GM23338 (cell line): ENCODE results near the gene DEFB110. TPM values are rescaled to one million over a fixed set of nuclear protein-coding genes. Genes with fewer than 3 reads are reported as not detected.
A peak's percentile ranks its signal among the peaks of the same experiment; 100 is the strongest.

Experiments
- ATAC-seq: fragments of 200-7000 bp; cut with Tn5 transposase; 3 replicates; pipeline ENCODE4 v1.9.1; 2020
- DNase-seq: peaks from one replicate; pipeline ENCODE4 v3.0.0-alpha.2; 2015; ENCODE audit warnings: low spot score
- H2AFZ ChIP-seq: fragments of 200-600 bp; sonication (generic); 2 replicates; pipeline ENCODE4 v1.8.0; 2016; ENCODE audit warnings: antibody characterized with exemption, mild to moderate bottlenecking, moderate library complexity
- H3F3A ChIP-seq: fragments of 200-600 bp; sonication (generic); replicated peaks from 2 replicates; pipeline ENCODE4 v1.8.0; 2017; ENCODE audit warnings: antibody characterized with exemption, mixed run types, low read depth
- H3K27ac ChIP-seq: fragments of 200-600 bp; sonication (generic); 2 replicates; pipeline ENCODE4 v1.6.1; 2016; ENCODE audit warnings: low read depth
- H3K27me3 ChIP-seq: fragments of 200-600 bp; sonication (generic); 2 replicates; pipeline ENCODE4 v1.8.0; 2016; ENCODE audit warnings: mild to moderate bottlenecking, mixed run types, moderate library complexity; ENCODE audit not compliant: insufficient read depth
- H3K36me3 ChIP-seq: fragments of 200-600 bp; sonication (generic); 2 replicates; pipeline ENCODE4 v1.8.0; 2016; ENCODE audit warnings: mild to moderate bottlenecking; ENCODE audit not compliant: insufficient read depth
- H3K4me1 ChIP-seq: fragments of 200-600 bp; sonication (generic); 2 replicates; pipeline ENCODE4 v1.8.0; 2016; ENCODE audit warnings: mild to moderate bottlenecking, moderate library complexity; ENCODE audit not compliant: insufficient read depth
- H3K4me2 ChIP-seq: fragments of 200-600 bp; sonication (generic); 2 replicates; pipeline ENCODE4 v1.7.1; 2017; ENCODE audit warnings: mixed run types
- H3K4me3 ChIP-seq: fragments of 200-600 bp; sonication (generic); 2 replicates; pipeline ENCODE4 v1.6.1; 2016; ENCODE audit warnings: mixed run types
- H3K79me2 ChIP-seq: fragments of 200-600 bp; sonication (generic); replicated peaks from 2 replicates; pipeline ENCODE4 v1.8.0; 2017; ENCODE audit warnings: mild to moderate bottlenecking; ENCODE audit not compliant: insufficient read depth
- H3K9me2 ChIP-seq: fragments of 200-600 bp; sonication (generic); 2 replicates; pipeline ENCODE4 v1.8.0; 2017; ENCODE audit not compliant: insufficient read depth
- H4K20me1 ChIP-seq: fragments of 200-600 bp; sonication (generic); replicated peaks from 2 replicates; pipeline ENCODE4 v1.8.0; 2017; ENCODE audit warnings: mild to moderate bottlenecking; ENCODE audit not compliant: insufficient read depth
- H3K27ac Mint-ChIP-seq: 2 replicates; pipeline ENCODE4 v1.8.0; 2020; ENCODE audit warnings: inconsistent platforms, mild to moderate bottlenecking, moderate library complexity, mixed read lengths
- H3K27me3 Mint-ChIP-seq: 3 replicates; pipeline ENCODE4 v1.8.0; 2022; ENCODE audit warnings: low read depth, mild to moderate bottlenecking, moderate library complexity, mixed read lengths, inconsistent platforms; ENCODE audit not compliant: insufficient read depth, poor library complexity
- H3K36me3 Mint-ChIP-seq: 3 replicates; pipeline ENCODE4 v1.8.0; 2021; ENCODE audit warnings: low read depth, mild to moderate bottlenecking, inconsistent platforms, moderate library complexity, mixed read lengths
- H3K4me1 Mint-ChIP-seq: 3 replicates; pipeline ENCODE4 v1.8.0; 2020; ENCODE audit warnings: mild to moderate bottlenecking, inconsistent platforms, mixed read lengths
- H3K4me3 Mint-ChIP-seq: 3 replicates; pipeline ENCODE4 v1.8.0; 2021; ENCODE audit warnings: moderate library complexity, mild to moderate bottlenecking, inconsistent platforms, mixed read lengths
- H3K9me3 Mint-ChIP-seq: 3 replicates; pipeline ENCODE4 v1.8.0; 2020; ENCODE audit warnings: moderate library complexity, mild to moderate bottlenecking, inconsistent platforms, mixed read lengths
- CREB1 ChIP-seq: fragments of 250-450 bp; sonication (Bioruptor Pico); IDR thresholded peaks from 2 replicates; pipeline ENCODE4 v1.5.0; 2020; ENCODE audit warnings: low read depth, mild to moderate bottlenecking, moderate library complexity
- CTCF ChIP-seq, 2 experiments: fragments of 200-600 bp in 1 of 2; sonication (generic) in 1 of 2; conservative IDR thresholded peaks; 2 replicates each; pipeline versions ENCODE4 v1.5.1 to v1.6.1; 2016 to 2017; ENCODE audit warnings: antibody characterized with exemption in 2 of 2, low read depth in 2 of 2, mild to moderate bottlenecking in 2 of 2, moderate library complexity in 1 of 2
- EZH2 ChIP-seq: fragments of 200-600 bp; sonication (generic); IDR thresholded peaks from one replicate; pipeline ENCODE4 v1.8.0; 2017; ENCODE audit warnings: antibody characterized with exemption, mild to moderate bottlenecking, low read depth; ENCODE audit not compliant: unreplicated experiment
- EZH2phosphoT487 ChIP-seq: fragments of 200-600 bp; sonication (generic); IDR thresholded peaks from one replicate; pipeline ENCODE4 v1.8.1; 2018; ENCODE audit warnings: antibody characterized with exemption; ENCODE audit not compliant: unreplicated experiment
- NANOG ChIP-seq: IDR thresholded peaks from 2 replicates; pipeline ENCODE4 v1.6.1; 2016; ENCODE audit warnings: antibody characterized with exemption, borderline replicate concordance
- ZNF331 ChIP-seq: fragments of 250-450 bp; sonication (Bioruptor Pico); IDR thresholded peaks from 2 replicates; pipeline ENCODE4 v1.5.0; 2020; ENCODE audit warnings: low read depth, mild to moderate bottlenecking, moderate library complexity
- ZNF462 ChIP-seq: fragments of 250-450 bp; sonication (Bioruptor Pico); IDR thresholded peaks from 2 replicates; pipeline ENCODE4 v1.5.0; 2020; ENCODE audit warnings: mild to moderate bottlenecking, moderate library complexity
- polyA plus RNA-seq: library from polyadenylated mRNA; unstranded; fragments of >200 nt; fragmentation: Nextera tagmentation; extraction: Ambion mirVana; gene quantifications from 2 replicates; pipeline ENCODE4 v1.2.1, GENCODE V29; 2016
- total RNA-seq: library from RNA; depleted of rRNA; stranded (reverse); fragments of >200 nt; shearing (Covaris generic); gene quantifications from 2 replicates; pipeline ENCODE4 v1.2.3, GENCODE V29; 2014
- TF ChIP-seq, protein P1 (sequence below): IDR thresholded peaks from 2 replicates; pipeline ENCODE4 v1.6.1; 2016; ENCODE audit warnings: antibody characterized with exemption

The DEFB110 gene
- total and polyA plus RNA-seq, 2 experiments from 2014 or later = not detected

DNA sequence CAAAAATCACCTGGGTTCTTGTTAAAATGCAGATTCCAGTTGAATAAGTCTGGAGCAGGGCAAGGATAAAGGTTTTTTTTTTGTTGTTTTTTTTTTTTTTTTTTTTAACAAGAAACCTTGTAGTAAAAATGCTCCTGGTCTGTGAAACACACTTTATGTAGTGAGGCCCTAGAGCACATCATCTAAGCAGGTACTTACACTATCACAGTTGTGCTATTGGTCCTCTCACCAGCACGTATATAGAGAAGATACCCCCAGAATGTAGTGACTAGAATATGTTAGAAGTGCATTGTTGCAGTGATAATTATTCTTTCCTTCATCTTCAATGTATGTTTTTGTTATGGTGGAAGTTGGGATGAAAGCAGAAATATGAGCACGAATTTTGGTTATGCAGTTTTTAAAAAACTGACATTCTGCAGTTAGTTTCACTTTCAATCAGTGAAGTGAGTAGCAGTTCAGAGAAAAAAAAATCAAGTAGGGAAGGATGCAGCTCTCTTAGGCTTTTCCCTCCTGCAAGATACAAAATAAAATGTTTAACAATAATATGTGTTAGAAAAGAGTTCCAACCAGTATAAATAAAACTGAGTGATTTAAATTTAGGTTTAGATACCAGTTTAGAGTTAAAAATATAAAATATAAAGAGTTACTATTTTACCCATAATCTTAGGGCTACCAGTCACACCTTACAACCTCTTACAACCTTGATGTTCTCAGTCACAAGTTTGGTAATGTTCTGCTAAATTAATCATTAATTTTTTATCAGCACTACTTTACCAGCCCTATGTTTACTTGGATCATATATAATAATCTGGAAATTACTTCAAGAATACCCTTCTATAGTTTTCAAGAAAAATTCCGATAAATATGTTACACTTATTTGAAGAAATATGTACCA is 43.2 kb downstream of the DEFB110 start (continued):
- TF ChIP-seq ZNF462 (no peak), ZNF331 (no peak)

DNA sequence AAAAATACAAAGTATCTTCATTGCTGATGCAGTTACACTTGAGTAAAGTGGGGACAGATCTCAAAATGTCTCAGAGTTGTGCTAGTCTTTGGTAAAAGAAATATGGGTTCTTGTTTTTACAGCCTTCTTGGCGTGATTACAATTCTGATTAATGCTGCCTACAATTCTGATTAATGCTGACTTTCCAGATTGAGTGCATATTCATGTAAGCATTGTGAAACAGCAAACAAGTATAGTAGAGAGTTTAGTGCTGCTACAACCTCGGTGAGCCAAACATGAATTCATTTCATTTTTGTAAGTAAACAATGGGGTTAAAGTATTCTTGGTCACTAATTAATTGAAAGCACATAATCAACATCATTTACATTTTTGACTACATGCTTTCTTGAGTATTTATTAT is 52.2 kb downstream of the DEFB110 start, which contains the start of gene DEFB113:
DEFB113 (minus strand) TSS at position 21 of the 400 bp plus-strand sequence; CDS start at position 21, 0 bp downstream.
- Mint-ChIP-seq H3K4me1 (peaks cover 45% of the 10 kb centered on the region), H3K27me3 (no peaks in the 10 kb centered on the region), H3K27ac (peak within 1 kb of the TSS; percentile 55), H3K36me3 (no peaks in the 10 kb centered on the region), H3K4me3 (no peak within 1 kb of the TSS), H3K9me3 (no peaks in the 10 kb centered on the region)
- no peaks in the 10 kb centered on the region for H3K27me3 ChIP-seq
- H3K4me3 ChIP-seq = no peak within 1 kb of the TSS
- ATAC-seq (no peak), DNase-seq (no peak)
- H2AFZ ChIP-seq = 0 out of 2 replicates have a peak within 1 kb of the TSS, but pooled peaks have one; percentile 15
- H3K4me2 ChIP-seq = no peak within 1 kb of the TSS
- no peaks in the 10 kb centered on the region for H4K20me1 ChIP-seq
- H3K79me2 ChIP-seq = no peaks in the 10 kb centered on the region
- H3F3A ChIP-seq = no peaks in the 10 kb centered on the region
- peaks cover 37% of the 10 kb centered on the region for H3K4me1 ChIP-seq
- no peaks in the 10 kb centered on the region for H3K36me3 ChIP-seq
- H3K9me2 ChIP-seq = no peaks in the 10 kb centered on the region
- no peak within 1 kb of the TSS for H3K27ac ChIP-seq
- TF ChIP-seq EZH2phosphoT487 (no peak), EZH2 (no peak), CREB1 (CRISPR knock-in tag) (no peak), NANOG (no peak), CTCF (conservative IDR thresholded peaks at IDR 0.05; ENCODE audit: low read depth in 2 of 2) (no peak)
- TF ChIP-seq, protein P1, sequence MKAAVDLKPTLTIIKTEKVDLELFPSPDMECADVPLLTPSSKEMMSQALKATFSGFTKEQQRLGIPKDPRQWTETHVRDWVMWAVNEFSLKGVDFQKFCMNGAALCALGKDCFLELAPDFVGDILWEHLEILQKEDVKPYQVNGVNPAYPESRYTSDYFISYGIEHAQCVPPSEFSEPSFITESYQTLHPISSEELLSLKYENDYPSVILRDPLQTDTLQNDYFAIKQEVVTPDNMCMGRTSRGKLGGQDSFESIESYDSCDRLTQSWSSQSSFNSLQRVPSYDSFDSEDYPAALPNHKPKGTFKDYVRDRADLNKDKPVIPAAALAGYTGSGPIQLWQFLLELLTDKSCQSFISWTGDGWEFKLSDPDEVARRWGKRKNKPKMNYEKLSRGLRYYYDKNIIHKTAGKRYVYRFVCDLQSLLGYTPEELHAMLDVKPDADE = no peak
